Measurements from ENCODE around the gene PPP4R4. TPM values are rescaled to one million over a fixed set of nuclear protein-coding genes. Genes with fewer than 3 reads are reported as not detected.

The PPP4R4 gene
- total RNA-seq, 1 donor from 2014 or later = 25.5 TPM

GRCh38 chr14:94298130-94298529, 124.0 kb downstream of the PPP4R4 start:
- Mint-ChIP-seq H3K36me3 (no peaks in the 10 kb centered on the region), H3K9me3 (no peaks in the 10 kb centered on the region), H3K27me3 (ENCODE audit: insufficient read depth, low read depth) (no peaks in the 10 kb centered on the region), H3K27ac (no peak overlapping the region), H3K4me3 (no peak overlapping the region), H3K4me1 (no peaks in the 10 kb centered on the region)
- H4K20me1 ChIP-seq (ENCODE audit: low read depth) = no peaks in the 10 kb centered on the region
- H3K36me3 ChIP-seq = no peaks in the 10 kb centered on the region
- H3F3A ChIP-seq (ENCODE audit: low read depth) = no peaks in the 10 kb centered on the region
- no peak overlapping the region for H3K4me3 ChIP-seq
- H3K4me1 ChIP-seq = no peaks in the 10 kb centered on the region
- H3K9ac ChIP-seq = no peak overlapping the region
- no peak overlapping the region for H3K4me2 ChIP-seq
- no peak for DNase-seq (ENCODE audit: low spot score)
- H3K27me3 ChIP-seq = no peaks in the 10 kb centered on the region
- H2AFZ ChIP-seq (replicated peaks) = no peak overlapping the region
- no peaks in the 10 kb centered on the region for H3K9me3 ChIP-seq (ENCODE audit: low read depth)
- no peak for TF ChIP-seq EZH2phosphoT487 (IDR thresholded peaks at IDR 0.05)
- no peak for TF ChIP-seq EZH2 (IDR thresholded peaks at IDR 0.05)
- TF ChIP-seq CTCF (IDR thresholded peaks at IDR 0.05) = no peak
- no peak overlapping the region for H3K27ac ChIP-seq
- no peaks in the 10 kb centered on the region for H3K79me2 ChIP-seq (ENCODE audit: low read depth)

- Mint-ChIP-seq H3K27ac (no peak overlapping the region), H3K4me3 (no peak overlapping the region), H3K9me3 (peaks cover 9% of the 10 kb centered on the region), H3K4me1 (no peaks in the 10 kb centered on the region), H3K36me3 (no peaks in the 10 kb centered on the region), H3K27me3 (ENCODE audit: insufficient read depth, low read depth) (no peaks in the 10 kb centered on the region)
- no peak overlapping the region for H3K4me3 ChIP-seq
- no peak for DNase-seq (ENCODE audit: low spot score)
- no peaks in the 10 kb centered on the region for H3K9me3 ChIP-seq (ENCODE audit: low read depth)
- no peak overlapping the region for H2AFZ ChIP-seq (replicated peaks)
- H4K20me1 ChIP-seq (ENCODE audit: low read depth) = no peaks in the 10 kb centered on the region
- H3K36me3 ChIP-seq = no peaks in the 10 kb centered on the region
- H3K9ac ChIP-seq = no peak overlapping the region
- no peaks in the 10 kb centered on the region for H3F3A ChIP-seq (ENCODE audit: low read depth)
- H3K4me2 ChIP-seq = no peak overlapping the region
- H3K27me3 ChIP-seq = no peaks in the 10 kb centered on the region
- H3K79me2 ChIP-seq (ENCODE audit: low read depth) = no peaks in the 10 kb centered on the region
- H3K4me1 ChIP-seq = peaks cover 3% of the 10 kb centered on the region
- TF ChIP-seq CTCF (IDR thresholded peaks at IDR 0.05) (no peak), EZH2 (IDR thresholded peaks at IDR 0.05) (no peak), EZH2phosphoT487 (IDR thresholded peaks at IDR 0.05) (no peak)
- no peak overlapping the region for H3K27ac ChIP-seq
Measured at GRCh38 chr14:94303111-94303510, 129.0 kb downstream of the PPP4R4 start.

GRCh38 chr14:94304243-94304642, 130.1 kb downstream of the PPP4R4 start:
- Histone ChIP-seq H3K79me2 (ENCODE audit: low read depth) (no peaks in the 10 kb centered on the region), H3K4me1 (peaks cover 3% of the 10 kb centered on the region), H3K4me3 (no peak overlapping the region), H2AFZ (replicated peaks) (no peak overlapping the region), H3K4me2 (no peak overlapping the region), H3K9me3 (ENCODE audit: low read depth) (no peaks in the 10 kb centered on the region), H3K27ac (no peak overlapping the region), H4K20me1 (ENCODE audit: low read depth) (no peaks in the 10 kb centered on the region), H3K36me3 (no peaks in the 10 kb centered on the region), H3K27me3 (no peaks in the 10 kb centered on the region), H3K9ac (no peak overlapping the region), H3F3A (ENCODE audit: low read depth) (no peaks in the 10 kb centered on the region)
- Mint-ChIP-seq H3K27me3 (ENCODE audit: insufficient read depth, low read depth) (no peaks in the 10 kb centered on the region), H3K36me3 (no peaks in the 10 kb centered on the region), H3K4me3 (no peak overlapping the region), H3K27ac (no peak overlapping the region), H3K9me3 (peaks cover 20% of the 10 kb centered on the region), H3K4me1 (no peaks in the 10 kb centered on the region)
- no peak for DNase-seq (ENCODE audit: low spot score)
- TF ChIP-seq EZH2 (IDR thresholded peaks at IDR 0.05) = no peak
- no peak for TF ChIP-seq EZH2phosphoT487 (IDR thresholded peaks at IDR 0.05)
- no peak for TF ChIP-seq CTCF (IDR thresholded peaks at IDR 0.05)
